ENCODE data around the gene CDX2. TPM values are rescaled to one million over a fixed set of nuclear protein-coding genes. Genes with fewer than 3 reads are reported as not detected.

The CDX2 gene
- polyA plus RNA-seq, 1 experiment, result not detected

GRCh38 chr13:27968316-27969081 is 616 bp downstream of the CDX2 start:
- DNase-seq (ENCODE audit: low read depth, low spot score), result no peak
- peaks cover 96% of the 10 kb centered on the region for H3K27me3 ChIP-seq (ENCODE audit: control insufficient read depth, insufficient read depth, low read length)
- H3K4me3 ChIP-seq (ENCODE audit: low read depth, low read length), result no peak overlapping the region
- no peaks in the 10 kb centered on the region; the same call in 1 of the 2 replicates for H3K9me3 ChIP-seq (ENCODE audit: control insufficient read depth, insufficient read depth, low read length)
- ChIA-PET CTCF (interaction anchor here (1.0 kb wide), 1 partner anchor 606 kb away, joined by 4 read pairs; no protein-coding TSS in a partner anchor), POLR2A (no interaction called here)
- H3K27ac ChIP-seq (ENCODE audit: low read depth, low read length), result no peak overlapping the region
- TF ChIP-seq, protein P1, sequence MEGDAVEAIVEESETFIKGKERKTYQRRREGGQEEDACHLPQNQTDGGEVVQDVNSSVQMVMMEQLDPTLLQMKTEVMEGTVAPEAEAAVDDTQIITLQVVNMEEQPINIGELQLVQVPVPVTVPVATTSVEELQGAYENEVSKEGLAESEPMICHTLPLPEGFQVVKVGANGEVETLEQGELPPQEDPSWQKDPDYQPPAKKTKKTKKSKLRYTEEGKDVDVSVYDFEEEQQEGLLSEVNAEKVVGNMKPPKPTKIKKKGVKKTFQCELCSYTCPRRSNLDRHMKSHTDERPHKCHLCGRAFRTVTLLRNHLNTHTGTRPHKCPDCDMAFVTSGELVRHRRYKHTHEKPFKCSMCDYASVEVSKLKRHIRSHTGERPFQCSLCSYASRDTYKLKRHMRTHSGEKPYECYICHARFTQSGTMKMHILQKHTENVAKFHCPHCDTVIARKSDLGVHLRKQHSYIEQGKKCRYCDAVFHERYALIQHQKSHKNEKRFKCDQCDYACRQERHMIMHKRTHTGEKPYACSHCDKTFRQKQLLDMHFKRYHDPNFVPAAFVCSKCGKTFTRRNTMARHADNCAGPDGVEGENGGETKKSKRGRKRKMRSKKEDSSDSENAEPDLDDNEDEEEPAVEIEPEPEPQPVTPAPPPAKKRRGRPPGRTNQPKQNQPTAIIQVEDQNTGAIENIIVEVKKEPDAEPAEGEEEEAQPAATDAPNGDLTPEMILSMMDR (IDR thresholded peaks at IDR 0.05; ENCODE audit: low read depth, low read length), result no peak

- Histone ChIP-seq H3K9me3 (ENCODE audit: control insufficient read depth, insufficient read depth, low read length) (no peaks in the 10 kb centered on the region; the same call in 1 of the 2 replicates), H3K27me3 (ENCODE audit: control insufficient read depth, insufficient read depth, low read length) (peaks cover 96% of the 10 kb centered on the region), H3K4me3 (ENCODE audit: low read depth, low read length) (no peak overlapping the region), H3K27ac (ENCODE audit: low read depth, low read length) (no peak overlapping the region)
- TF ChIP-seq, protein P1 (IDR thresholded peaks at IDR 0.05; ENCODE audit: low read depth, low read length), result no peak
- CTCF ChIA-PET, result interaction anchor here (1.0 kb wide), 1 partner anchor 14 kb away, joined by 4 read pairs; no protein-coding TSS in a partner anchor
- POLR2A ChIA-PET, result no interaction called here
- no peak for DNase-seq (ENCODE audit: low read depth, low spot score)
Observed at GRCh38 chr13:27967736-27968315, 1.3 kb downstream of the CDX2 start.

DNA sequence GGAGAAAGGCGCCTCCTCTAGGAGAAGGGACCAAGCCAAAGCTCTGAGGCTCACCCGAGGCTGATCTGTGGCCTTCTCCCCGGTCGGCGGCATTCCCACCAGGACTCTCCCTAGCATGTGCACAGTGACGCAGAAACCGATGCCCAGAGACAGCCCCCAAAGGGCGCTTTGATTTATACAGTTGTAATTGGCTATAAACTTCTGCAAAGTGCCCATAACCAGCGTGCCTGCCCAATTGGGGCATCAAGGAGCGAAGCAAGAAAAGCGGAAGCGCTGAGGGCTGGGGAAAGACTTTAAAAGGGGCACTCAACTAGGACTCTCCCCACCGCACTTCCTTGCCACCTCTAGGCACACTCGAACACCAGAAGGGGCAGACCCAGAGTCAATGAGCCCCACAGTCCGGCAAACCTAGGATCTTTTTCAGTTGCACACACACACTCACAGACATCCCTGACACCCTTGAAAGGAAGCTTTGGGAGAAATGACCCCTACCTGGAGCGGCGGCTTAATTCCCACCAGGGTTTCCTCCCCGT is 1.8 kb downstream of the CDX2 start:
- POLR2A ChIA-PET, result no interaction called here
- no peak overlapping the region for H3K4me3 ChIP-seq (ENCODE audit: low read depth, low read length)

GRCh38 chr13:27966641-27967202 is 2.4 kb downstream of the CDX2 start:
- TF ChIP-seq, protein P1 (IDR thresholded peaks at IDR 0.05; ENCODE audit: low read depth, low read length), result no peak

More for the DNA sequence above, 1.8 kb downstream of the CDX2 start:
- Histone ChIP-seq H3K27ac (ENCODE audit: low read depth, low read length) (no peak overlapping the region), H3K27me3 (ENCODE audit: control insufficient read depth, insufficient read depth, low read length) (peaks cover 95% of the 10 kb centered on the region), H3K9me3 (ENCODE audit: control insufficient read depth, insufficient read depth, low read length) (no peaks in the 10 kb centered on the region; the same call in 1 of the 2 replicates)
- TF ChIP-seq, protein P1 (IDR thresholded peaks at IDR 0.05; ENCODE audit: low read depth, low read length), result no peak
- CTCF ChIA-PET, result interaction anchor here (1.0 kb wide), 1 partner anchor 14 kb away, joined by 4 read pairs; no protein-coding TSS in a partner anchor
- no peak for DNase-seq (ENCODE audit: low read depth, low spot score)

More at GRCh38 chr13:27966641-27967202, 2.4 kb downstream of the CDX2 start:
- no peak overlapping the region for H3K4me3 ChIP-seq (ENCODE audit: low read depth, low read length)
- no peak for DNase-seq (ENCODE audit: low read depth, low spot score)
- H3K9me3 ChIP-seq (ENCODE audit: control insufficient read depth, insufficient read depth, low read length), result no peaks in the 10 kb centered on the region; the same call in 1 of the 2 replicates
- H3K27ac ChIP-seq (ENCODE audit: low read depth, low read length), result no peak overlapping the region
- H3K27me3 ChIP-seq (ENCODE audit: control insufficient read depth, insufficient read depth, low read length), result peaks cover 94% of the 10 kb centered on the region
- ChIA-PET CTCF (no interaction called here), POLR2A (no interaction called here)

Measured in AG04450 (cell line).